EL (cell line): ENCODE results near the gene NPW.
"Not testable (repeated sequence)": the region's sequence is repeated elsewhere in the genome, so short reads cannot be mapped to it uniquely, and the experiment has no call there.

Experiments
- DNase-seq: peaks from one replicate; pipeline ENCODE4 v3.0.0-alpha.2; 2016

The NPW gene

GRCh38 chr16:2002406-2003230 is 17.0 kb upstream of the NPW start:
- no peak for DNase-seq

DNA sequence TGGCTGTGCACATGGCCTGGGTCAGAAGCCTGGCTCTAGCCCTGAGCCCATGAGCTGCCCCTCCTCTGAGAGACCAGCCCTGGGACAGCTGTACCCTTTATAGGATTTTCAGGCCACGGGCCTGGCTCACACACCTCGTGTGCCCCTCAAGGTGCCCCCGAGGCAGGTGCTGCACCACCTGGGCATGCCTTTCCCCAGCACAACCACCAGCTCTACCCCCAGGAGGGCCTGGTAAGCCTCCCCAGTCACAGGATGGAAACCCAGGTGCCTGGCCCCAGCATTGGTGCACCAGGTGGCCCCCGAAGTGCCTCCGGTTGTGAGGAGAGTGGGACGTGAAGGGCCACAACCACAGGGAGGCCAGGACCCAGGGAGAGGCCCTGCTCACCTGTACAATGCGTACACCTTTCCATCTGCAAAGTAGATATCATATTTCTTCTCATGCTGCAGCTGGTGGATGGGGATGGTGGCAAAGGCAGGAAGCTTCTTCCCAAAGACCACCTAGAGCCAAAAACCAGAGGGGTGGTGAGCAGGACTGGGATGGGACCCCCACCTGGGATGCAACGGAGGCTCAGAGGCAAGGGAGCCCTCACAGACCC is 16.3 kb upstream of the NPW start:
- DNase-seq = no peak

DNA sequence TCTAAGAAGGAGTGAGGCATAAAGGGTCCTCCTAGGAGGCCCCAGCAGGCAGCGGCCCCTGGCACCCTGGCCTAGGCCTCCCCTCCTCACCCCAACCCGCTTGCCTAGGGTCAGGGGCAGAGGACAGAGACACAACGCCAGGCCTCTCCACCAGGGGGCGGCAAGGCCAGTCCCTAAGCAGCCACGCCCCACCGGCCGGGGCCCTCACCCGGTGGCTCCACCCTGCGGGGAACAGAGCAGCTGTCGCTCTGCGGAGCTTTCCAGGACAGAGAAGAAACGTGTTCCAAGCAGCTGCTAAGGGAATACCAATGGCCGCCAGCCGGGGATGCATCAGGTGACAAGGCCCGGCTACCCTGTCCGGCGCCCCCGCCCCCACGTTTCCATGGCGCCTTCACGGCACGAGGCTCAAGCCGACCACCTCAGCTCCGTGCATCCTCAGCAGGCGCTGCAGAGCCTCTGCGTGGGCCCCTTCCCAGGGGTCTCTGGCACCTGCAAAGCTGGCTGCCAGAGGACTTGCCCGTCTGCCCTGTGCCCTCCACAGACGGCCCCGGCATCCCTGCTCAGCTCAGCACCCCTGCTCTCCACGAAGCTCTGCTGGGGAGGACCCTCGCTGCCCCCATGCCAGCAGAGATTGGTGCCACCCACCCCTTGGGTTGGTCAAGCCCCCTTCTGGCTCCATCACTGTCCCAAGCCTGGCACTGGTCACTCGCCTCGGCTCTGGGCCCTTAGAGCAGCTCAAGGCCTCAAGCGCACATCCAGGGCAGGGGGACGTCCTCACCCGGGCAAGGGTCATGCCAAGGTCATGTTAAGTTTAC is 15.6 kb upstream of the NPW start:
- DNase-seq = peak; percentile 76

DNA sequence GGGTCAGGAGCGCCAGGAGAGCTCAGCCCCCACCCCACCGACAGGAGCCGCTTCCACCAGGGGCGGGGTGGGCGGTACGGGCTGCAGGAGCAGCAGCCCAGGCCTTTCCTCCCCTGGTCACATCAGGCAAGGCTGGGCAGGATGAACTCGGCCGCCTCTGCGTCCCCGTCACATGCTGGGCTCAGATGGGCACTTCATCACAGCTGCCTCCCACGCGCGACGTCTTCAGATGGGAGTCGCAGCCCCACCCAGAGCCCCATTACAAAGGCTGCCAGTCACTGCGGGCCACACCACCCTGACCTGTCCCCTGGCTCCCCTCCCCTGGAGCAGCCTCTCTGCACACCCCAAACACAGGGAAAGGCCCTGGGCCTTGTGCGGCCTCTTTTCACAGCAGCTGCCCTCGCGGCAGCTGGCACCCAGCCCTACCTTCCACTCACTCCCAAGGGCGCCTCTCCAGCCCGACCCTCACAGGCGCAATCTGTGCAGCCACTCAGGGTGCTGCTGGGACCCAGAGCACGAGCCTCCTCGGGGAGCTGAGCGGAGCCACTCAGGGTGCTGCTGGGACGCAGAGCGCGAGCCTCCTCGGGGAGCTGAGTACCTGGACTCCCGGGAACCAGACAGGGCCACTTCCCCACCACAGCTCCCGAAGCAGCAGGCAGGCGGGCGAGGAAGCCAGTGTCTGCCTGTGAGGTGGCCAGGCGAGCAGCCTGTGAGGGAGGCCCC is 14.6 kb upstream of the NPW start:
- no peak for DNase-seq

GRCh38 chr16:2005646-2006045 is 13.9 kb upstream of the NPW start:
- no peak for DNase-seq

DNA sequence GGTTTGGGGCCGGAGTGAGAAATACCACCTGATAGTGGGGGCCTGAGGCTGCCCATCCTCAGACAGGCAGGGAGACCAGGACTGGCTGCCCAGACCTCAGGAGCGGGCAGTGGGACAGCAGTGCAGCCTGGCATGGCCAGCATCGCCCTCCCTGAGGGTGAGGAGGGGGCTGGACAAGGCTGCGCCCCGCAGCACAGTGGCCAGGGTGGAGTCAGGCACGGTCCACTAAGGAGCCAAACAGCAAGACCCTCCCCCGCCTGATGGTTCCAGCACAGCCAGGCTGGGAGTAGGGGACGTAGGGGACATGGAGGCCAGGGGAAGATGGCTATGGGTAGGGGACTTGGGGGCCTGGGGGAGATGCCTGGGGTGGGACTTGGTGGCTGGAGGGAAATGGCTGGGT is 13.3 kb upstream of the NPW start:
- DNase-seq = no peak

DNA sequence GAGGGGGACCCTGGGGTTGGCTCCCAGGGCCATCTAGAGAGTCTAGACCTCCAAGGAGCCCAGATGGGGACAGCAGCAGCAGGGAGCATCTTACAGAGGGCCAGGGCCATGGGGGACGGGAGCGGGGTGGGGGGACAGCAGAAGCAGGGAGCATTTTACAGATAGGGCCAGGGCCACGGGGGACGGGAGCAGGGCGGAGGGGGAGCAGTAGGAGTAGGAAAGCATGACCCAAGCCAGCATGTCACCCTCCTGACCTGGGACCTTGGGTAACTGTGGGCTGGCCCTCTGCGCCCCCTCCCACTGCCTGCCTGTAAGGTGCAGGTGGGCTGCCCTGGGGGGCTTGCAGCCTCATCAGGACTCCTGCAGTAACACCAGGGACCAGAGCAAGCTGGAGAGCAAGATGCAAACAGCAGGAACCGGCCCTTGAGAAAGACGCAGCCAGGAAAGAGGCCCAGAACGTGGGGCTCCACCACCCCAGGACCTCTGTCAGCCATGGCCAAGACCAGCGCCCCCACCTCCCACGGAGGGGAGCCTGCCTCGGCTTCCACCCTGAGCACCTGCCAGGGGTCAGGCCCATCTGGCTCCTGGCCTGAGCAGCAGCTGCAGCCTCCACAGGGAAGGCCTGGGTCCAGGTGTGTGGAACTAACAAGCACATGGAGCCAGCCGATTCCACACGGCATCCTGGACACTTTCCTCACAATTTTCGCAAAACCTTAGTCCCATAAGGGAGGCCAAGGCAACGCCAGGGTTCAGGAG is 12.3 kb upstream of the NPW start:
- DNase-seq = no peak

- DNase-seq = peak; percentile 60
Measured at GRCh38 chr16:2008009-2008526, 11.5 kb upstream of the NPW start.

DNA sequence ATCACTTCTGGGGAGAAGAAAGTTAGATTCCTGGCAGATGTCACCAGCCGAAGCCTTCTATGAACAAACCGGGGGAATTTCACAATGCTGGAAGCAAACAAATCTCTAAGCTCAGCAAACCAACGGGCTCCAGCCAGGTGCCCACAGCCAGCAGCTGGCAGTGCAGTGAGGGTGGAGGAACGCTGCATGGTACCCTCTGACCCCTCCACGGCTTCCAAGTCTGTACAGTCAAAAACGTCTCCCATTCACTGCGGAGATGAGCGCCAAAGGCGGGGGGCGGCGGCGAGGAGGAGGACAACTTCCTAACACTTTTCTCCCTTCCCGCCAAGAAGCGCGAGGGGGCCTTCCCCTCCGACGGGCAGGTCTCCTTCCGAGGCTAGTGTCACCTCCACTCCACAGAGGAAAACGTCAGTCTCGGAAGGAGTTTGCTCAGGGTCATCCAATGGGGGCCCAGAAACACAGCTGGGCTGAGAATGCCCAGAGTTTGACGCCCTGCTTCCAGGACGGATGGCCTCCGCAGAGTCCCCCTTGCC is 10.9 kb upstream of the NPW start:
- peak; percentile 41 for DNase-seq

- no peak for DNase-seq
Measured at GRCh38 chr16:2009164-2009711, 10.3 kb upstream of the NPW start.

DNA sequence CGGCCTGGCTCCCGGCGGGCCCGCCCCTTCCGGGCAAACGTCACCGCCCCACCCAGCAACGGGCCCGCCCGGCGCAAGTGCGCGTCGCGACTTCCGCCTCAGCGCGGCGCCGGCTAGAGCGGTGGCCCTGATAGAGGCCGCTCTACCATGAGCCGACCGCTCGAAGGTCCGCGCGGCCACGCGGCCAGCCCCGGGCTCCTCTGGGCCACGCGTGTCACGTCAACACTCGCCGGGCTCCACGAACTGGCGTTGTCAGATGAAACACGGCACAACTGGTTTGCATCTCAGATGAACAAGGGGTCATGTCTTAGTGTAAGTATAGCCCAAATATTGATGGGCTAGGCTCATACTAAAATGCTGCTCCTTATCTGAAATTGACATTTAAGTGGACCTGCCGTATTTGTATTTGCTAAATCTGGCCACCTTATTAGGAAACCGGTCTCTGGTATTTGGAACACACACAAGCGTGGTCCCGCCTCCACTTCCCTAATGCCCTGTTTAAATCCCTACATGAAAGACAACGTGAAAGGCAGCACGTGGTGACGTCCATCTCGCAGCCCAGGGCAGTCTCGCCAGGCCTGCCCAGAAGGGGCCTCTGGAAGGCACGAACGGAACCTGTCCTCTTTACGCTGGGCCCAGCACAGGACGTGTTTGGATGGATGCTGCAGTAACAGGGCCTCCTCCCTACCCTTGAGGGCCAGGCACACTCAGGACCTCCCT is 9.6 kb upstream of the NPW start, which contains the start of gene ZNF598:
ZNF598 (minus strand) TSS at position 31 of the 720 bp plus-strand sequence.
- DNase-seq = peak; percentile 83

DNA sequence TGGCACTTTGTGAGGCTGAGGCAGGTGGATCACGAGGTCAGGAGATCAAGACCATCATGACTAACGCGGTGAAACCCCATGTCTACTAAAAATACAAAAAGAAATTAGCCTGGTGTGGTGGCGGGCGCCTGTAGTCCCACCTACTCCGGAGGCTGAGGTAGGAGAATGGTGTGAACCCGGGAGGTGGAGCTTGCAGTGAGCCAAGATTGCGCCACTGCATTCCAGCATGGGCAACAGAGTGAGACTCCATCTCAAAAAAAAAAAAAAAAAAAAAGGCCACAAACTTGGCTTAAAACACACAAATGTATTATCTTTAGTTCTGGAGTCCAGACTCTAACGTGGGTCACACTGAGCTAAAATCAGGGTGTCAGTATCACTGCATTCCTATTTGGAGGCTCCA is 7.9 kb upstream of the NPW start:
- not testable (repeated sequence) for DNase-seq

DNA sequence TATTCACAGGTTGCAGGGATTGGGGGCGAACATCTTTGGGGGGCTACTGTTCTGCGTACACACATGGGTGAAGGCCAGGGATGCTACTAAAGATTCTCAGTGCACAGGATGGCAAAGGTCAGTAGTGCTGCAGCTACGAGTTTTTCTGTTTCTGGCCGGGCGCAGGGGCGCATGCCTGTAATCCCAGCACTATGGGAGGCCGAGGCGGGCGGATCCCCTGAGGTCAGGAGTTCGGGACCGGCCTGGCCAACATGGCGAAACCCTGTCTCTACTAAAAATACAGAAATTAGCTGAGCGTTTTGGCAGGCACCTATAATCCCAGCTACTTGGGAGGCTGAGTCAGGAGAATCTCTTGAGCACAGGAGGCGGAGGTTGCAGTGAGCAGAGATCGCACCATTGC is 6.1 kb upstream of the NPW start:
- no peak for DNase-seq

- no peak for DNase-seq
Measured at GRCh38 chr16:2015117-2015946, 4.3 kb upstream of the NPW start.

GRCh38 chr16:2015947-2016208 is 3.7 kb upstream of the NPW start:
- no peak for DNase-seq

DNA sequence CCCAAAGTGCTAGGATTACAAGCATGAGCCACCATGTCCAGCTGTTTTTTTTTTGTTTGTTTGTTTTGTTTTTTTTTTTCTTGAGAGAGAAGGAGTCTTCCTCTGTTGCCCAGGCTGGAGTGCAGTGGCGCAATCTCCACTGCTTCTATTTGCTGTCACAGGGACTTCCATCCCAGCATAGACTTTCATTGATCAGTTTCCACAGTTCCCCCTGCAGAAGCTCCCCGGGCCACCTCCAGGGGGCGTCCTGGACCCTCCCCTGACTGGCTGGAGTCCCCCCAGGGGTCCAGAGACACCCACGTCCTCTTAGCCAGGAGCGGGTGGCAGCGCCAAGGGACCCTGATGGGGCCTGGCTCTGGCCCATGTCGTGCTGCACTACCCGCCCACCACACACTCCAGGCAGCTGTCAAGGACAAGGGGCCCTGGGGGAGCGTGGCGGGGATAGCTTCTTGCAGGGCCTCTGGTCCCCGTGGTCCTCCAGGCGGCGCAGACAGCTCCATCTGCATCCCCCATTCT is 3.1 kb upstream of the NPW start:
- DNase-seq = no peak

GRCh38 chr16:2019921-2020831 is 591 bp downstream of the NPW start:
- no peak for DNase-seq

DNA sequence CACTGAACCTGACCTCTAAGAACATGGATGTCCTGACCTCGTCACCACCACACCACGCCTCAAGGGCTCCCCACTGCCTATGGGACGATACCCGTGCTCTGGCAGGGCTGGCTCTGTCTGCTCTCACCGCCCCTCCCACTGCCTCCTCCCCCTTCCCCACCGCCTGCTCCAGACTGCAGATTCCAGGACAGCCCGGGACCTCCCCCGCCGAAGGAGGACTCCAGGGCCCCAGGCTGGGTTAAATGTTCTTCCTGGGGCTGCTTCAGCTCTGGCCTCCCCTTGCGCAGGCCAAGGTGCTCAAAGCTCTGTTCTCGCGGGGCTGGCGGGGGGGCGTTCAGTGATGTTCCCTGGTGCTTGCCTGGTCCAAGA is 3.1 kb downstream of the NPW start:
- peak; percentile 68 for DNase-seq
